HUES64 (cell line): Measurements from ENCODE around the gene BANP.
"Not testable (repeated sequence)": the region's sequence is repeated elsewhere in the genome, so short reads cannot be mapped to it uniquely, and the experiment has no call there.

ENCODE experiments used
- H3K27ac ChIP-seq: 2 replicates; pipeline ENCODE4 v1.7.0; 2013; ENCODE audit warnings: low read depth, low read length, inconsistent platforms
- H3K27me3 ChIP-seq: 2 replicates; pipeline ENCODE4 v1.6.1; 2013; ENCODE audit warnings: mild to moderate bottlenecking, low read length; ENCODE audit not compliant: insufficient read depth
- H3K36me3 ChIP-seq: 2 replicates; pipeline ENCODE4 v1.6.1; 2013; ENCODE audit warnings: mild to moderate bottlenecking, low read length; ENCODE audit not compliant: insufficient read depth
- H3K4me1 ChIP-seq: 2 replicates; pipeline ENCODE4 v1.6.1; 2013; ENCODE audit warnings: mild to moderate bottlenecking, low read length, moderate library complexity; ENCODE audit not compliant: insufficient read depth
- H3K4me3 ChIP-seq: 2 replicates; pipeline ENCODE4 v1.5.1; 2013; ENCODE audit warnings: mild to moderate bottlenecking, low read length, moderate library complexity
- H3K9ac ChIP-seq: 2 replicates; pipeline ENCODE4 v1.6.1; 2013; ENCODE audit warnings: mild to moderate bottlenecking, low read depth, low read length
- H3K9me3 ChIP-seq: 2 replicates; pipeline ENCODE4 v1.6.1; 2013; ENCODE audit warnings: low read depth, low read length; ENCODE audit not compliant: insufficient read depth
- WGBS: fragments of 150-250, 120-280 bp; methylation state at CpG from one replicate; pipeline ENCODE4 v1.1.7; 2013; ENCODE audit warnings: missing lambda C conversion rate; 5-methylcytosine and 5-hydroxymethylcytosine counted together

The BANP gene

GRCh38 chr16:88094900-88095299 lies 143.7 kb downstream of the BANP start:
- not testable (repeated sequence) for H3K27me3 ChIP-seq, H3K36me3 ChIP-seq, H3K9ac ChIP-seq, H3K4me3 ChIP-seq, H3K9me3 ChIP-seq, H3K4me1 ChIP-seq, H3K27ac ChIP-seq
- WGBS: 96% methylated on average over 3 of the region's 3 CpGs

GRCh38 chr16:88096659-88097058 lies 145.4 kb downstream of the BANP start:
- not testable (repeated sequence) for H3K4me3 ChIP-seq, H3K4me1 ChIP-seq, H3K36me3 ChIP-seq, H3K27ac ChIP-seq, H3K27me3 ChIP-seq, H3K9ac ChIP-seq, H3K9me3 ChIP-seq
- WGBS: 88% methylated on average over 2 of the region's 2 CpGs

DNA sequence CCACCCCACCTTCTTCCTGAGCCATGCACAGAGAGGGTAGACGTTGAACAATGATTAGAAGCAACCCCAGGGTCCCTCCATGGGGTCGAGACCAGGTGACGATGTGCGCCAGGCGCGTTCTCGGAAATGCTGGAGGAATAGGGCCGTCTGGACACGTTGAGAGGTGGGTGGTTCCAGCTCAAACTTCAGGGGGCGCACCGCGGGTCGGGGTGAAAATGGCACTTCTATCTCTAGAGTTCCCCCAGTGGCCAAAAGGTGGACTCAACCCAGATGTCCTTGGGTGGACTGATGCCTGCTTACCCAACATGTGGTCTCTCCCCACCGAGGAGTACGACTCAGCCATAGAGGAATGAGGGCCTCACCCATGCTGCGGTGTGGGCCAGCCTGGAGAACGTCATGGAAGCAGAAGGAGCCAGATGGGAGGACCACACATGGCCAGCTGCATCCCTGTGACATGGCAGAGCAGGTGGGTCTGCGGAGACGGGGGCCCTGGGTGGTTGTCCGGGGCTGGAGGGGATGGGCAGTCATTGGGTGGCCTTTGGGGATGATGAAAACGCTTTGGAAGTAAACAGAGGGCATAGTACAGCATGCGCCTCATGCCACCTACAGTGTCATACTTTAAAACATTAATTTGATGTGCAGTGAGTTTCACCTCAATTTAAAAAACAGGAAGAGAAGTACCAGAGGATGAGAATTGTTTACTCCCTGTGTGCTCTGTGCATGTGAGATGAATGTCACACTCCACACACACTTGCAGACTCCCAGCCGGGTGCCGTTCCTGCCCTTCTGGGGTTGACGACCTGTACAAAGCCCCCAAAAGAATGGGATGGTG lies 147.7 kb downstream of the BANP start:
- 92% methylated on average over 23 of the region's 25 CpGs for WGBS
- not testable (repeated sequence) for H3K36me3 ChIP-seq, H3K4me3 ChIP-seq, H3K9ac ChIP-seq, H3K27ac ChIP-seq, H3K9me3 ChIP-seq, H3K27me3 ChIP-seq, H3K4me1 ChIP-seq

DNA sequence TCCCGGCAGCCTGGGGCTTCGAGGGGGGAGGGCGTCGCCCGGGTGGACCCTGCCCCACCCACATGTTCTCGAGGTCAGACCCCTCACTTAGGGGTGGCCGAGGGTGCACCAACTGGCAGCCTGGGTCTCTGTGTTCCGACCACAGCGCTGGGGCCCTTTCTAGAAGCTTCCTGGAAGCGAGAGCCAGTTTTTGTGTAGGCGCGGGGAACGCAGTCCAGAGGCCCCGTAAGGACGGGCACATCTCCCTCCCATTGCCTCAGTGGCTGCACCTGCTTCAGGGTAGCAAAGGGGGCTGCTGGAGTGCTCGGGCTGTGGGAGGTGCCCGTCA lies 148.3 kb downstream of the BANP start:
- H3K4me1 ChIP-seq: no peaks in the 10 kb centered on the region
- WGBS: 91% methylated on average over 17 of the region's 17 CpGs
- no peak overlapping the region for H3K4me3 ChIP-seq
- H3K36me3 ChIP-seq: no peaks in the 10 kb centered on the region
- 0 out of 2 replicates have a peak, but pooled peaks cover 4% of the 10 kb centered on the region for H3K9me3 ChIP-seq
- H3K27me3 ChIP-seq: no peaks in the 10 kb centered on the region; the same call in 1 of the 2 replicates
- H3K9ac ChIP-seq: no peak overlapping the region
- no peak overlapping the region for H3K27ac ChIP-seq

GRCh38 chr16:88099956-88100355 lies 148.7 kb downstream of the BANP start:
- H3K4me3 ChIP-seq, H3K27me3 ChIP-seq, H3K9me3 ChIP-seq, H3K4me1 ChIP-seq, H3K36me3 ChIP-seq, H3K27ac ChIP-seq, H3K9ac ChIP-seq: not testable (repeated sequence)
- WGBS: 93% methylated on average over 14 of the region's 14 CpGs

GRCh38 chr16:88100801-88101622 lies 149.8 kb downstream of the BANP start:
- not testable (repeated sequence) for H3K9ac ChIP-seq, H3K4me1 ChIP-seq, H3K9me3 ChIP-seq, H3K36me3 ChIP-seq, H3K27ac ChIP-seq, H3K27me3 ChIP-seq
- H3K4me3 ChIP-seq: peak overlapping the region; percentile 32; the same call in 1 of the 2 replicates
- WGBS: 51% methylated on average over 39 of the region's 40 CpGs

GRCh38 chr16:88101623-88102105 lies 150.4 kb downstream of the BANP start:
- not testable (repeated sequence) for H3K27me3 ChIP-seq, H3K9ac ChIP-seq, H3K27ac ChIP-seq, H3K4me1 ChIP-seq, H3K9me3 ChIP-seq, H3K4me3 ChIP-seq, H3K36me3 ChIP-seq
- WGBS: 78% methylated on average over 16 of the region's 21 CpGs

DNA sequence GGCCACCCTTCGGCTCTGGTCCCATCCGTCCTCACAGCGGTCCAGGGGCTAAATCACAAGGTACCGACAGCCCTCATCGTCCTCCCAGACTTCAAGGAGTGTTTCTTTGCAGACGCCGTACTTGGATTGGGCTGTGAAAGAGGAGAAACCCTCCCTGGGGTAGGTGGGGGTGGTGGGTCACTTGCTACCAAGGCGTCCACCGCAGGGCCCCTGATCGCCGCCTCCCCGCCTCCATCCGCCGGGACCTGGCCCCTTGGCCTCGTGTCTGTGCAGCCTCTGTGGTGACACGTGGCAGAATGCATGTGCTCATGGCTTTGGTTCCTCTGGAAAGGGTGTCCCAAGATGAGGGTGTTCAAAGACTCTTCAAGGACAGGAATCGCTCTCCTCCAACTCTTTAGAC lies 151.4 kb downstream of the BANP start:
- no peaks in the 10 kb centered on the region for H3K36me3 ChIP-seq
- H3K4me1 ChIP-seq: no peaks in the 10 kb centered on the region
- H3K27ac ChIP-seq: no peak overlapping the region
- H3K9me3 ChIP-seq: no peaks in the 10 kb centered on the region
- 97% methylated on average over 17 of the region's 17 CpGs for WGBS
- H3K27me3 ChIP-seq: no peaks in the 10 kb centered on the region; the same call in 1 of the 2 replicates
- H3K4me3 ChIP-seq: no peak overlapping the region
- H3K9ac ChIP-seq: no peak overlapping the region

DNA sequence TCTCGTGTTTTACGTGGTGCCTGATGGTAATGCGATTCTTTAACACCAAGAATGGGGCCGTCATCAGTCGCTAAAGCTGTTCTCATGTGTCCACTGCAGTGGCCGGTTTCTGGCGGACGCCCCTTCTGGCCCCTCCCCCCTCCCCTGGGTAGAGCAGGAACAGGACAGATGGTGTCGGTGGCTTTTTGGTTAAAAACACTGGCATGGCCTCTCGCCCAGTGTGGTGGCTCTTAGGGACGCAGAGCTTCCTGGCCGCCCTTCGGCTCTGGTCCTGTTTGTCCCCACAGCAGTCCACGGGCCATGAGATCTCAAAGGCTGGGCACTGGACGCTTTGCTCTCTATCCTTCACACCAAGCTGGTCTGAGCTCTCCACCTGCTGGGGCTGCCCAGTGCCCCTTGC lies 151.8 kb downstream of the BANP start:
- Histone ChIP-seq H3K9ac (no peak overlapping the region), H3K27me3 (no peaks in the 10 kb centered on the region; the same call in 1 of the 2 replicates), H3K4me1 (no peaks in the 10 kb centered on the region), H3K4me3 (no peak overlapping the region), H3K9me3 (no peaks in the 10 kb centered on the region), H3K36me3 (no peaks in the 10 kb centered on the region), H3K27ac (no peak overlapping the region)
- WGBS: 97% methylated on average over 15 of the region's 15 CpGs

- H3K9ac ChIP-seq: no peak overlapping the region
- WGBS: 95% methylated on average over 28 of the region's 28 CpGs
Observed at GRCh38 chr16:88103581-88104188, 152.5 kb downstream of the BANP start.

GRCh38 chr16:88104363-88104762 lies 153.1 kb downstream of the BANP start:
- H3K9ac ChIP-seq, H3K4me3 ChIP-seq, H3K27ac ChIP-seq, H3K36me3 ChIP-seq, H3K4me1 ChIP-seq, H3K27me3 ChIP-seq, H3K9me3 ChIP-seq: not testable (repeated sequence)
- 90% methylated on average over 17 of the region's 17 CpGs for WGBS

More at GRCh38 chr16:88103581-88104188, 152.5 kb downstream of the BANP start:
- Histone ChIP-seq H3K4me3 (no peak overlapping the region), H3K27ac (no peak overlapping the region), H3K9me3 (no peaks in the 10 kb centered on the region), H3K36me3 (no peaks in the 10 kb centered on the region), H3K27me3 (no peaks in the 10 kb centered on the region; the same call in 1 of the 2 replicates), H3K4me1 (no peaks in the 10 kb centered on the region)
